Activated CD4-positive, alpha-beta memory T cell treated with anti-CD3 and anti-CD28 coated beads for 36 hours (primary cell): ENCODE data around the gene MRPL51. TPM values are rescaled to one million over a fixed set of nuclear protein-coding genes. Genes with fewer than 3 reads are reported as not detected.
A peak's percentile ranks its signal among the peaks of the same experiment; 100 is the strongest.
"Not testable (repeated sequence)": the region's sequence is repeated elsewhere in the genome, so short reads cannot be mapped to it uniquely, and the experiment has no call there.

Experiments used
- CTCF ChIA-PET: fragments of 350-600 bp; sonication (Branson Sonifier 250); formaldehyde crosslinking; loops from one replicate; lab custom pipeline; 2021; ENCODE audit warnings: antibody characterized with exemption, inconsistent platforms; lab: Charles Lee
- POLR2A ChIA-PET: fragments of 350-600 bp; sonication (Branson Sonifier 250); formaldehyde crosslinking; loops from one replicate; lab custom pipeline; 2021; ENCODE audit warnings: antibody characterized with exemption; lab: Charles Lee
- DNase-seq: peaks from one replicate; pipeline ENCODE4 v3.0.0-alpha.2; 2020
- H3K27ac Mint-ChIP-seq: one replicate; pipeline ENCODE4 v1.8.0; 2021; ENCODE audit warnings: mixed read lengths
- H3K27me3 Mint-ChIP-seq: one replicate; pipeline ENCODE4 v1.8.0; 2021; ENCODE audit warnings: mixed read lengths
- H3K36me3 Mint-ChIP-seq: one replicate; pipeline ENCODE4 v1.8.0; 2021; ENCODE audit warnings: mixed read lengths
- H3K4me1 Mint-ChIP-seq: one replicate; pipeline ENCODE4 v1.8.0; 2021; ENCODE audit warnings: low read depth, mixed read lengths
- H3K4me3 Mint-ChIP-seq: one replicate; pipeline ENCODE4 v1.8.0; 2021; ENCODE audit warnings: mild to moderate bottlenecking, mixed read lengths
- H3K9me3 Mint-ChIP-seq: one replicate; pipeline ENCODE4 v1.8.0; 2021; ENCODE audit warnings: mixed read lengths
- intact Hi-C: fragments of 100-400 bp; cut with micrococcal nuclease; formaldehyde crosslinking; loops from one replicate; pipeline ENCODE4 v1.15.1; 2023
- total RNA-seq, 2 experiments: library from RNA; stranded (reverse); gene quantifications; one replicate each; pipeline ENCODE4 v1.2.3, GENCODE V29; 2021

Gene MRPL51
- 100 to 1,000 TPM; 289 to 312 TPM for total RNA-seq

- intact Hi-C loops = loop anchor here (1.0 kb wide), 5 partner anchors 23 to 358 kb away; partner anchors contain the start of genes CDCA3, GAPDH, ING4 and VAMP1
- ChIA-PET CTCF (interaction anchor here (0.6 to 2.9 kb wide), 8 partner anchors 22 to 359 kb away, joined by 3 to 11 read pairs (median 6); partner anchors contain the start of genes USP5 and VAMP1), POLR2A (interaction anchor here (0.8 to 4.2 kb wide), 14 partner anchors 9 to 260 kb away, joined by 3 to 47 read pairs (median 4); partner anchors contain the start of genes GAPDH, MLF2, TAPBPL and VAMP1)
- Mint-ChIP-seq H3K9me3 (no peaks in the 10 kb centered on the region), H3K27ac (peak within 1 kb of the TSS; percentile 100), H3K27me3 (no peaks in the 10 kb centered on the region), H3K4me1 (peaks cover 38% of the 10 kb centered on the region), H3K36me3 (peaks cover 39% of the 10 kb centered on the region), H3K4me3 (peak within 1 kb of the TSS; percentile 94)
- peak; percentile 97 for DNase-seq
Measured at GRCh38 chr12:6492838-6493496, at the start of gene MRPL51. TSS of gene MRPL51 (minus strand) at chr12:6493262. CDS start at chr12:6493136, 126 bp downstream.

DNA sequence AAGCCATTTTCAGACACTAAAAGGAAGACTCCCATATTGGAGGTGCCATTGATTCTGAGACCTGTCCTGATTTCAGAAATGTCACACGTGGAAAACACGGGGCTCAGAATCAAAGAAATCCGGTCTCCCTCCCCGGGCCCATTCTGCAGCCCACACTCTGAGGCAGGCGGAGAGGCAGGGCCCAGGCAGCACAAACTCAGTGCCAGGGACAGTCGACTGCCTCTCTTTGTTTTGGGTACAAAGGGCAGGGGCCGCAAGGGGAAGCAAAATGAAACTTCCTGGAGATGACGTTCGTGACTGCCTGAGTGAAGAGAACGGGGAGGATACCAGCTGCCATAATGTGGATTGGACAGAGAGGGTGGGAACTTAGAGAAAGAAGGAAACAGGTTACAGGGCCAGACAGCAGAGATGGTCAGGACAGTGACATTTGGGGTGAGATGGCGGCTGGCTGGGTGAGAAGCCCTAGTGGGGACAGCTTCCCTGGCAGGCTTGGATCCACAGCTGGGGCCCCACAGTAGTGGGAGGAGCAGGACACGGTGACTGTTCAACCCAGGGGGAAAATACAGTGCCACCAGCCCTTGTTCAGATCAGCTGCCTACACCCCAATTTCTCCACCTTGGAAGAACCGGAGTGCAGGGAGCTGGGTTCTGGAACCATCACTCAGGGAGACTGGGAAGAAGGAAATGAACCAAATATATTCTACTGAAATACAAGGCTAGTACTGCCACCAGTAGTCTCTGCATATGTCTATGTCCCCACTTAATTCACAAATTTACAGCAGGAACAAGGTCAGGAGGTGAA, 49.3 kb upstream of the MRPL51 start:
- H3K4me3 Mint-ChIP-seq = no peak overlapping the region
- no peaks in the 10 kb centered on the region for H3K9me3 Mint-ChIP-seq
- H3K27me3 Mint-ChIP-seq = no peaks in the 10 kb centered on the region
- POLR2A ChIA-PET = no interaction called here
- CTCF ChIA-PET = interaction anchor here (0.7 to 1.0 kb wide), 2 partner anchors 10 to 119 kb away, joined by 3 read pairs; no protein-coding TSS in a partner anchor
- peaks cover 28% of the 10 kb centered on the region for H3K36me3 Mint-ChIP-seq
- H3K4me1 Mint-ChIP-seq = peaks cover 44% of the 10 kb centered on the region
- no peak overlapping the region for H3K27ac Mint-ChIP-seq
- no peak for DNase-seq
- intact Hi-C loops = loop anchor here (5.0 kb wide), 1 partner anchor 465 kb away; no protein-coding TSS in a partner anchor

DNA sequence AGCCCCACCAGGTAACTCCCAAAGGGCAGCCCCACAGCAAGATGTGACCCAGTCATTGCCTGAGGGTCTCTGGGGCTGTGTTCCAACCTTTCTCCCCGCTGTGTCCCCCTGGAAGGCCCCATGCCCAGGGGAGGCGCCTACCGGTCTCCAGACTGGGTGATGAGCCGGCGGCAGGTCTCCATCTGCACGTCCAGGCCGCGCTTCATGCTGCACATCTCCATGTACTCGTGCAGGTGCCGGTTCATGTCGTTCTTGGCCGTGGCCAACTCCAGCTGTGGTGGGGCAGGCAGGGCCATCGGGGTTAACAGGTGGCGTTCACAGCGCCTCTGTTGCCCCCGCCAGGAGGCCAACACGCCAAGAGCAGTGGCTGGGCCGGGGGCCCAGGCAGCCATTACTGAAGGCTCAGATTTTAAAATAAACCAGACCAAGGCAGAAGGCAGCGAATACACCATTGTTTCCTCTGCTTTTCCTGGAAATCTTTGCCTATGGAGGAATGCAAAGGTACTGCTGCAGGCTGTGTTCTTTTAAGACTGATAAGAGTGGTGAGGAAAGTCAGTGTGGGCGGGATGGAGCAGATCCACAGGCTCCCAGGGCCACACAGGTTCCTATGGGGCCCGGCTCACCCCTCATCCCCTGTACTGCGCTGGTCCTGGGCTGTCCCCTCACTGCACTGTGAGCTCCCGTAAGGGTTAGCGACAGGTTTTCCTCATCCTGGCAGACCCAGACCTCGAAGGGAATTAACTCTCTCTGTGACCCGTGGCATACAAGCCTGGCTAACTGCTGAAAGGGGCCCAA, 48.5 kb upstream of the MRPL51 start:
- H3K36me3 Mint-ChIP-seq = peaks cover 32% of the 10 kb centered on the region
- no peak overlapping the region for H3K27ac Mint-ChIP-seq
- peaks cover 52% of the 10 kb centered on the region for H3K4me1 Mint-ChIP-seq
- no peak for DNase-seq
- POLR2A ChIA-PET = interaction anchor here (1.0 to 6.3 kb wide), 2 partner anchors 10 to 11 kb away, joined by 5 to 54 read pairs; partner anchors contain the start of gene IFFO1
- CTCF ChIA-PET = interaction anchor here (1.0 to 4.2 kb wide), 3 partner anchors 12 to 118 kb away, joined by 3 to 52 read pairs (median 3); partner anchors contain the start of gene IFFO1
- intact Hi-C loops = loop anchor here (5.0 kb wide), 1 partner anchor 464 kb away; no protein-coding TSS in a partner anchor
- H3K4me3 Mint-ChIP-seq = no peak overlapping the region
- H3K9me3 Mint-ChIP-seq = no peaks in the 10 kb centered on the region
- H3K27me3 Mint-ChIP-seq = no peaks in the 10 kb centered on the region

DNA sequence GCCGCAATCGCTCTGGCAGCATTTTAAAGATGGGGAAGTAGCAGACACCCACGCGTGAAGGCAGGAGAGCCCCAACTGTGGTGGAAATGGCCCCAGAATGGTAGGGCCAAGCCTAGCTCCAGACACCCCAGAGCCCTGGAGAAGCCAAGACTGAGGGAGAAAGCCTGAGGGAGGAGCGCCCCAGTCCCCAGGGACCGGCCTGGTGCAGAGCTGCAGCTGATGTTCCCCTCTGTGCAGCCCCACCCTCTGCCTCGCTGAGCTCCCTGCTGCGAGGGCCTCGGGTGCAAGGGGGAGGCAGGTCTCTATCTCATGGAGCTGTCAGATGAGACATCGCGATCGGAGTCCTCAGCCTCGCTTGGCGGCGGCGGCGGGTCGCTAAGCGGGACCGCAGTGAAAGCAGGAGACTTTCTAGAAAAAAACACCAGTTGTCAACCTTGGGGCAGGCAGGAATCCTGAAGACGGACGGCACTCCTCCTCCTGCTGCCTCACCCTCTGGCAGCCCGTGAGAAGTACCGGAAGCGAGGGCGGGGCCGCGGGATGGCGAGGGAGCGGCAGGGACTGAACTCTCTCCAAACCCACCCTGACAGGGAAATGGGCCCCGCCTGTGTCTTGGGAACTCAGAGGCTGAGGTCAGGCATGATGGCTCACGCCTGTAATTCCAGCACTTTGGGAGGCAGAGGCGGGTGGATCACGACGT, 47.3 kb upstream of the MRPL51 start:
- intact Hi-C loops = loop anchor here (1.0 to 5.0 kb wide), 2 partner anchors 14 to 463 kb away; no protein-coding TSS in a partner anchor
- H3K27me3 Mint-ChIP-seq = no peaks in the 10 kb centered on the region
- H3K4me1 Mint-ChIP-seq = peaks cover 58% of the 10 kb centered on the region
- DNase-seq = peak; percentile 73
- CTCF ChIA-PET = interaction anchor here (1.0 to 4.2 kb wide), 10 partner anchors 10 to 145 kb away, joined by 3 to 61 read pairs (median 4); partner anchors contain the start of genes IFFO1 and MRPL51
- H3K27ac Mint-ChIP-seq = peak overlapping the region; percentile 81
- peak overlapping the region; percentile 51 for H3K4me3 Mint-ChIP-seq
- POLR2A ChIA-PET = interaction anchor here (0.9 to 6.3 kb wide), 12 partner anchors 9 to 144 kb away, joined by 3 to 54 read pairs (median 6); partner anchors contain the start of genes IFFO1 and NOP2
- H3K9me3 Mint-ChIP-seq = no peaks in the 10 kb centered on the region
- peaks cover 37% of the 10 kb centered on the region for H3K36me3 Mint-ChIP-seq

DNA sequence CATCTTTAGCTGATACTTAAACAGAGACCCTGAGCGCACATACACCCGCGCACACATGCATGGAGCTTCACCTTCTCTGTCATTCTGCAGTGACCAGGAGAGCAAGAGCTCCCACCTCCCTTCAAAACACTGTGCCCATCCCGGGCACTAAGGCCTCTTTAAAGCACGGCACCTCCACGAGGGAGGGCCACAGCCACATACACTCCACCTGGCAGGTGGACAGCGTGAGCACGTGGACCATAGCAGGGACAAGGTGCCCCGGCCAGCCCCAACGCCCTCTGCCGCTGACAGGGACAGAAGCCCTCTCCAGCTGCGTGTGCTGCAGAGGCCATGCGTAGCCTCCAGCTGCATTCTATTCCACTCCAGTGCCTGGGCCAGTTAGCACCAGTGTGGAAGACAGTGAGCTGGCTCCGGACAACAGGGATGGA, 46.7 kb upstream of the MRPL51 start:
- POLR2A ChIA-PET = interaction anchor here (0.8 to 6.3 kb wide), 14 partner anchors 12 to 145 kb away, joined by 3 to 54 read pairs (median 4); partner anchors contain the start of genes IFFO1 and NOP2
- Mint-ChIP-seq H3K27ac (no peak overlapping the region), H3K4me1 (peaks cover 58% of the 10 kb centered on the region), H3K9me3 (no peaks in the 10 kb centered on the region), H3K27me3 (no peaks in the 10 kb centered on the region), H3K4me3 (peak overlapping the region; percentile 51), H3K36me3 (peaks cover 43% of the 10 kb centered on the region)
- intact Hi-C loops = loop anchor here (1.0 to 5.0 kb wide), 2 partner anchors 15 to 462 kb away; no protein-coding TSS in a partner anchor
- no peak for DNase-seq
- CTCF ChIA-PET = interaction anchor here (1.0 to 4.2 kb wide), 10 partner anchors 10 to 146 kb away, joined by 3 to 61 read pairs (median 4); partner anchors contain the start of genes IFFO1 and MRPL51

DNA sequence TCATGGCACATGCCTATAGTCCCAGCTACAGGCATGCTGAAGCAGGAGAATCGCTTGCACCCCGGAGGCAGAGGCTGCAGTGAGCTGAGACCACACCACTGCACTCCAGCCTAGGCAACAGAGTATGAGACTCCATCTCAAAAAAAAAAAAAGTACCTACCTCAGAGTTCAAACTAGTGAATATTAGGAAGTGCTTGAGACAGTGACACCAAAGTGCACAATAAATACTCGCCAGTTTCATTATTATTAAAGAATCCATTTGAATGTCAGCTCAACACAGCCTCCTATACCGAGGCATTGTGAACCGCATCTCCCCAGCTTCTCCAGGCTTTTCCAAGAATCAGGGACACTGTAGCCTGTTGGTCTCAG, 46.2 kb upstream of the MRPL51 start:
- POLR2A ChIA-PET = interaction anchor here (0.7 to 6.3 kb wide), 15 partner anchors 11 to 145 kb away, joined by 3 to 54 read pairs (median 4); partner anchors contain the start of genes IFFO1 and MRPL51
- Mint-ChIP-seq H3K27me3 (no peaks in the 10 kb centered on the region), H3K4me1 (peaks cover 58% of the 10 kb centered on the region), H3K36me3 (peaks cover 43% of the 10 kb centered on the region), H3K4me3 (no peak overlapping the region), H3K27ac (no peak overlapping the region), H3K9me3 (no peaks in the 10 kb centered on the region)
- DNase-seq = no peak
- CTCF ChIA-PET = interaction anchor here (0.8 to 4.2 kb wide), 12 partner anchors 11 to 146 kb away, joined by 3 to 61 read pairs (median 4); partner anchors contain the start of genes IFFO1 and MRPL51
- intact Hi-C loops = no loop called here

GRCh38 chr12:6538420-6539313, 45.6 kb upstream of the MRPL51 start:
- Mint-ChIP-seq H3K27ac (peak overlapping the region; percentile 100), H3K4me1 (peaks cover 58% of the 10 kb centered on the region), H3K9me3 (no peaks in the 10 kb centered on the region), H3K27me3 (no peaks in the 10 kb centered on the region), H3K36me3 (peaks cover 47% of the 10 kb centered on the region), H3K4me3 (peak overlapping the region; percentile 96)
- intact Hi-C loops = loop anchor here (1.0 kb wide), 1 partner anchor 115 kb away; no protein-coding TSS in a partner anchor
- no peak for DNase-seq
- CTCF ChIA-PET = interaction anchor here (0.8 to 4.2 kb wide), 21 partner anchors 10 to 205 kb away, joined by 3 to 61 read pairs (median 4); partner anchors contain the start of genes IFFO1, MRPL51 and VAMP1
- POLR2A ChIA-PET = interaction anchor here (0.6 to 6.3 kb wide), 16 partner anchors 11 to 151 kb away, joined by 3 to 54 read pairs (median 4); partner anchors contain the start of genes IFFO1, MRPL51, VAMP1 and ZNF384

GRCh38 chr12:6537580-6538419, 44.7 kb upstream of the MRPL51 start:
- H3K4me1 Mint-ChIP-seq = peaks cover 61% of the 10 kb centered on the region
- intact Hi-C loops = loop anchor here (1.0 kb wide), 1 partner anchor 114 kb away; no protein-coding TSS in a partner anchor
- POLR2A ChIA-PET = interaction anchor here (0.6 to 6.3 kb wide), 12 partner anchors 10 to 335 kb away, joined by 3 to 54 read pairs (median 7); partner anchors contain the start of genes IFFO1, MRPL51, SPSB2 and VAMP1
- H3K36me3 Mint-ChIP-seq = peaks cover 51% of the 10 kb centered on the region
- H3K27ac Mint-ChIP-seq = peak overlapping the region; percentile 100
- not testable (repeated sequence) for H3K27me3 Mint-ChIP-seq, H3K9me3 Mint-ChIP-seq
- CTCF ChIA-PET = interaction anchor here (0.6 to 4.2 kb wide), 28 partner anchors 9 to 204 kb away, joined by 3 to 61 read pairs (median 4); partner anchors contain the start of genes CD27, IFFO1, MRPL51 and NOP2
- DNase-seq = peak; percentile 90
- H3K4me3 Mint-ChIP-seq = peak overlapping the region; percentile 96
